ENCODE results near the gene PRG3. TPM values are rescaled to one million over a fixed set of nuclear protein-coding genes. Genes with fewer than 3 reads are reported as not detected.

The PRG3 gene
- total and polyA plus RNA-seq, 2 experiments from 2014 or later, result not detected

DNA sequence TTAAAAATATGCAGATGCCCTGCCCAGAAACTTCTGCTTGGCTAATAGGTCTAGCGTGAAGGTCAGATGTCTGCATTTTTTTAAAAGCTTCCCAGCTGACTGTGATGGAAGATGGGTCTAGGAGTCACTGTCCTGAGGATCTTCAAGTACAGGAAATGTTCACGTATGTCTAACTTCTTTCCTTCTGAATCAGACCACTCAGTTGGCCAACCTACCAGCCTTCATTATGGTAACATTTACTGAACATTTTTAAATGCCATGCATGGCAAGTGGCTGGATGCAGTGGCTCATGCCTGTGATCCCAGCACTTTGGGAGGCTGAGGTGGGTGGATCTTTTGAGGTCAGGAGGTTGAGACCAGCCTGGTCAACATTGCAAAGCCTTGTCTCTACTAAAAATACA, 10.6 kb upstream of the PRG3 start:
- no peaks in the 10 kb centered on the region for H3K79me2 ChIP-seq (ENCODE audit: insufficient read depth)
- no peaks in the 10 kb centered on the region; the same call in 1 of the 2 replicates for H3K4me1 ChIP-seq (ENCODE audit: insufficient read depth)
- H3K36me3 ChIP-seq (ENCODE audit: low read depth), result no peaks in the 10 kb centered on the region
- H3K4me2 ChIP-seq (ENCODE audit: unreplicated experiment), result no peak overlapping the region
- H3K9me2 ChIP-seq (ENCODE audit: insufficient read depth), result no peaks in the 10 kb centered on the region
- H3K9ac ChIP-seq, result no peak overlapping the region
- 23 to 27% methylated on average over 2 of the region's 2 CpGs for whole genome bisulfite sequencing, 2 experiments (ENCODE audit: low coverage in 1 of 2, low lambda C conversion rate in 2 of 2, missing lambda C conversion rate in 2 of 2)
- DNase-seq, result peak; percentile 51
- TF ChIP-seq EZH2phosphoT487 (IDR thresholded peaks at IDR 0.05; ENCODE audit: insufficient read depth, low read depth) (no peak), EZH2 (IDR thresholded peaks at IDR 0.05; ENCODE audit: insufficient read depth, poor library complexity, severe bottlenecking) (no peak)
- no peak overlapping the region for H3K4me3 ChIP-seq
- 0 out of 2 replicates have a peak, but pooled peaks cover 5% of the 10 kb centered on the region for H3F3A ChIP-seq (ENCODE audit: insufficient read depth)
- H3K9me3 ChIP-seq (ENCODE audit: low read depth), result no peaks in the 10 kb centered on the region
- in situ Hi-C loops (cut with MboI), result no loop called here
- no peak overlapping the region for H3K27ac ChIP-seq
- H2AFZ ChIP-seq, result no peak overlapping the region
- no peaks in the 10 kb centered on the region for H4K20me1 ChIP-seq (ENCODE audit: insufficient read depth)
- H3K27me3 ChIP-seq (replicated peaks; ENCODE audit: insufficient read depth), result no peaks in the 10 kb centered on the region

DNA sequence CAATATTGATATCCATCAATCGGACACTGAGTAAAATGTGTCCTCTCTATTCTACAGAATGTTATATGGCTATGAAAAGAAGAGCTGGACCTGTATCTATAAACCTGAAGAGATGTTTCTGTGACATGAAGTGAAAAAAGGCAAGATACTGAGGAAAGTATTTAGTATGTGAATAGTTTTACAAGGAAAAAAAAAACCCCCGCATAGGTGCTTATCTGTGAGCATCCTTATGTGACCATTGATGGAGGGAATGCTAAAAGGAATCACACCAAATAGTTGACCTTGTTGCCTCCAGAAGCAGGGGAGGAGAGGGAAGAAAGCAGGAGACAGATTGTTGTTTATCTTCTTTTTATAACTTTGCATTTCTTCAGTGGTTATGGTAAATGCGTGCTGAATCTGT, 10.2 kb upstream of the PRG3 start:
- Histone ChIP-seq H3K79me2 (ENCODE audit: insufficient read depth) (no peaks in the 10 kb centered on the region), H3K27ac (no peak overlapping the region), H3K4me3 (no peak overlapping the region), H3K27me3 (replicated peaks; ENCODE audit: insufficient read depth) (no peaks in the 10 kb centered on the region), H3K9me2 (ENCODE audit: insufficient read depth) (no peaks in the 10 kb centered on the region), H3K4me1 (ENCODE audit: insufficient read depth) (no peaks in the 10 kb centered on the region; the same call in 1 of the 2 replicates), H3F3A (ENCODE audit: insufficient read depth) (0 out of 2 replicates have a peak, but pooled peaks cover 5% of the 10 kb centered on the region), H3K36me3 (ENCODE audit: low read depth) (no peaks in the 10 kb centered on the region), H3K9me3 (ENCODE audit: low read depth) (no peaks in the 10 kb centered on the region), H4K20me1 (ENCODE audit: insufficient read depth) (no peaks in the 10 kb centered on the region), H3K4me2 (ENCODE audit: unreplicated experiment) (no peak overlapping the region), H2AFZ (no peak overlapping the region), H3K9ac (no peak overlapping the region)
- WGBS, 2 experiments (ENCODE audit: low coverage in 1 of 2, low lambda C conversion rate in 2 of 2, missing lambda C conversion rate in 2 of 2), result 93 to 98% methylated on average over 3 of the region's 3 CpGs
- in situ Hi-C loops (cut with MboI), result no loop called here
- no peak for TF ChIP-seq EZH2phosphoT487 (IDR thresholded peaks at IDR 0.05; ENCODE audit: insufficient read depth, low read depth)
- TF ChIP-seq EZH2 (IDR thresholded peaks at IDR 0.05; ENCODE audit: insufficient read depth, poor library complexity, severe bottlenecking), result no peak
- no peak for DNase-seq

DNA sequence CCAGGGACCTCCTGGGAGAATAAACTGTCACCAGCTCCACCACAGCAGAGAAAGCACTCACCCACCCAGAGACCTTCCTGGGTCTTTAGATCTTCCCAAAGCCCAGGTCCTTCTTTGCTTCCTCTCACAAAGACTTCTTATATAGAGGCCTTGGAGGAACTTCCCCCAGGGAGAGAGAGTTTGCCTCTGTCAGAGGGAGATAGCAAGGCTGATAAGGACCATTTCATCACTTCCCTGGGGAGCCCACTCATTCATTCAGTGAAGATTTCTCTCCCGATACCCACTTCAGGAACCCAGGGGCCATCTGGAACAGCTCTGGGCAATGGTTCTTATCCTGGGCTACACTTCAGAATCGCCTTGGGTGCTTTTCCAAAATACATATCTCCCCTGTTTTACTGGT, 9.6 kb upstream of the PRG3 start, which contains the start of gene PRG2:
PRG2 (minus strand) TSS at position 116 of the 400 bp plus-strand sequence. CDS start 706 bp downstream, outside the sequence.
- Histone ChIP-seq H3K4me3 (no peak within 1 kb of the TSS), H3K4me1 (ENCODE audit: insufficient read depth) (no peaks in the 10 kb centered on the region; the same call in 1 of the 2 replicates), H3K79me2 (ENCODE audit: insufficient read depth) (no peaks in the 10 kb centered on the region), H3K36me3 (ENCODE audit: low read depth) (no peaks in the 10 kb centered on the region), H3K4me2 (ENCODE audit: unreplicated experiment) (no peak within 1 kb of the TSS), H3K9ac (no peak within 1 kb of the TSS), H4K20me1 (ENCODE audit: insufficient read depth) (no peaks in the 10 kb centered on the region), H2AFZ (no peak within 1 kb of the TSS), H3K9me3 (ENCODE audit: low read depth) (no peaks in the 10 kb centered on the region), H3F3A (ENCODE audit: insufficient read depth) (0 out of 2 replicates have a peak, but pooled peaks cover 5% of the 10 kb centered on the region), H3K9me2 (ENCODE audit: insufficient read depth) (no peaks in the 10 kb centered on the region), H3K27me3 (replicated peaks; ENCODE audit: insufficient read depth) (no peaks in the 10 kb centered on the region), H3K27ac (no peak within 1 kb of the TSS)
- in situ Hi-C loops (cut with MboI), result no loop called here
- DNase-seq, result no peak
- 76 to 83% methylated on average over 2 of the region's 2 CpGs for WGBS, 2 experiments (ENCODE audit: low coverage in 1 of 2, low lambda C conversion rate in 2 of 2, missing lambda C conversion rate in 2 of 2)
- no peak for TF ChIP-seq EZH2phosphoT487 (IDR thresholded peaks at IDR 0.05; ENCODE audit: insufficient read depth, low read depth)
- no peak for TF ChIP-seq EZH2 (IDR thresholded peaks at IDR 0.05; ENCODE audit: insufficient read depth, poor library complexity, severe bottlenecking)

DNA sequence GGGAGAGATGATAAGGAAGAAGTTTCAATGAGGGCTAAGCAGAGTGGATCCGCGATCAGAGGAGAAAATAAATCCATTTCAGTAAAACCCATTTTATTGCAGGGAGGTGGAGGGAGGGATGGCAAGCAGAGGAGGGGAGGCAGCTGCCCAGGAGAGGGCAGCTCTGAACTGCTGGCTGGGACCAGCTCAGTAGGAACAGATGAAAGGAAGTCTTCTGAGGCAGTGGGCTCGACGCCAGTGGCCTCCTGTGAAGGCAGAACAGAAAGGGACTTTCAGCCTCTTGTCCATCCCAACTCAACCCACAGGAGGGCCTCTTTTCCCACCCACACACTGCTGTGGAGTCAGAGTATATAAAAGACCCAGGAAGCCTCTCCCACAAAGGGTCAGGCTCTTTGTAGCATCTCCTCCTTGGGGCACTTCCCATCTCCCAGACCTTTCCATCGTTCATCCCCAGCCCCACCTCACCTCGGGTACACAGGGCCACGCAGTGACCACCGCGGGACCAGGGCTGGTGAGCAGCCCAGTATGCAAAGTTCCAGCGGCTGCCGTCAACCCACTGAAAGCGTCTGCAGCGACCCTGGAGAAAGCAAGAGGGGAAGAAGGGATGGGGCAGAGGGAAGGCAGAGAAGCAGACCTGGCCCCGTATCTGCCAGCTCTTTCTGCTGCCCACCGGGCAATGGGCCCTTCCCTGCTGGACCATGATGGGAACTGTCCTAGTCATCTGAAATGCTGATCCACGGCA, 6.5 kb upstream of the PRG3 start:
- H2AFZ ChIP-seq, result no peak overlapping the region
- no peaks in the 10 kb centered on the region; the same call in 1 of the 2 replicates for H3K4me1 ChIP-seq (ENCODE audit: insufficient read depth)
- H3K36me3 ChIP-seq (ENCODE audit: low read depth), result no peaks in the 10 kb centered on the region
- peaks cover 3% of the 10 kb centered on the region; the same call in 1 of the 2 replicates for H3K27me3 ChIP-seq (replicated peaks; ENCODE audit: insufficient read depth)
- in situ Hi-C loops (cut with MboI), result no loop called here
- 69 to 71% methylated on average over 16 of the region's 16 CpGs for WGBS, 2 experiments (ENCODE audit: low coverage in 1 of 2, low lambda C conversion rate in 2 of 2, missing lambda C conversion rate in 2 of 2)
- no peak for DNase-seq
- H3K27ac ChIP-seq, result no peak overlapping the region
- H4K20me1 ChIP-seq (ENCODE audit: insufficient read depth), result no peaks in the 10 kb centered on the region
- no peak for TF ChIP-seq EZH2phosphoT487 (IDR thresholded peaks at IDR 0.05; ENCODE audit: insufficient read depth, low read depth)
- TF ChIP-seq EZH2 (IDR thresholded peaks at IDR 0.05; ENCODE audit: insufficient read depth, poor library complexity, severe bottlenecking), result no peak
- no peak overlapping the region for H3K4me2 ChIP-seq (ENCODE audit: unreplicated experiment)
- no peaks in the 10 kb centered on the region for H3K9me2 ChIP-seq (ENCODE audit: insufficient read depth)
- H3F3A ChIP-seq (ENCODE audit: insufficient read depth), result 0 out of 2 replicates have a peak, but pooled peaks cover 5% of the 10 kb centered on the region
- H3K9me3 ChIP-seq (ENCODE audit: low read depth), result no peaks in the 10 kb centered on the region
- H3K9ac ChIP-seq, result no peak overlapping the region
- no peak overlapping the region for H3K4me3 ChIP-seq
- H3K79me2 ChIP-seq (ENCODE audit: insufficient read depth), result no peaks in the 10 kb centered on the region
